Cardiac muscle cell (in vitro differentiated cells and primary cell): Measurements from ENCODE around the gene TBRG4. TPM values are rescaled to one million over a fixed set of nuclear protein-coding genes. Genes with fewer than 3 reads are reported as not detected.

Source experiments
- DNase-seq, 2 donors: peaks; one replicate each; pipeline versions ENCODE4 v3.0.0 to v3.0.0-alpha.2; 2010 to 2017; ENCODE audit warnings: low read depth in 1 of 2, low spot score in 1 of 2
- H3K27ac ChIP-seq: fragments of 200-600 bp; sonication (generic); 2 replicates; pipeline ENCODE4 v1.5.1; 2016
- H3K27me3 ChIP-seq: fragments of 200-600 bp; sonication (generic); 2 replicates; pipeline ENCODE4 v1.6.0; 2016; ENCODE audit warnings: control low read depth
- H3K36me3 ChIP-seq: fragments of 200-600 bp; sonication (generic); 2 replicates; pipeline ENCODE4 v1.5.1; 2016; ENCODE audit warnings: control low read depth
- H3K4me1 ChIP-seq: fragments of 200-600 bp; sonication (generic); 2 replicates; pipeline ENCODE4 v1.8.1; 2017; ENCODE audit warnings: low read depth, mild to moderate bottlenecking, mixed run types
- H3K4me3 ChIP-seq: fragments of 200-600 bp; sonication (generic); 2 replicates; pipeline ENCODE4 v1.5.1; 2016; ENCODE audit warnings: mild to moderate bottlenecking
- H3K9me3 ChIP-seq: fragments of 200-600 bp; sonication (generic); 2 replicates; pipeline ENCODE4 v1.5.1; 2017; ENCODE audit warnings: low read depth, mild to moderate bottlenecking, control low read depth
- CTCF ChIP-seq: IDR thresholded peaks from 2 replicates; pipeline ENCODE4 v1.5.1; 2012; ENCODE audit warnings: low read depth, mild to moderate bottlenecking, low read length
- polyA plus RNA-seq: library from polyadenylated mRNA; unstranded; fragments of >200 nt; fragmentation: Nextera tagmentation; extraction: Ambion mirVana; gene quantifications from 2 replicates; pipeline ENCODE4 v1.2.1, GENCODE V29; 2016
- total RNA-seq: library from RNA; depleted of rRNA; stranded (reverse); fragments of >200 nt; gene quantifications from 2 replicates; pipeline ENCODE4 v1.2.3, GENCODE V29; 2016

TBRG4 gene
- total and polyA plus RNA-seq, 2 experiments from 2014 or later, result 67.9 to 74.4 TPM

- Histone ChIP-seq H3K4me1 (no peaks in the 10 kb centered on the region), H3K4me3 (no peak overlapping the region), H3K9me3 (no peaks in the 10 kb centered on the region), H3K27ac (no peak overlapping the region), H3K36me3 (no peaks in the 10 kb centered on the region), H3K27me3 (no peaks in the 10 kb centered on the region)
- DNase-seq, result no peak
- no peak for TF ChIP-seq CTCF
These were observed 13.9 kb upstream of the TBRG4 start for GRCh38 chr7:45125193-45125904.

- Histone ChIP-seq H3K27ac (no peak overlapping the region), H3K4me3 (no peak overlapping the region), H3K4me1 (no peaks in the 10 kb centered on the region), H3K36me3 (no peaks in the 10 kb centered on the region), H3K27me3 (no peaks in the 10 kb centered on the region), H3K9me3 (no peaks in the 10 kb centered on the region)
- DNase-seq, result no peak
- no peak for TF ChIP-seq CTCF
These were observed 12.6 kb upstream of the TBRG4 start for GRCh38 chr7:45123913-45124710.

- Histone ChIP-seq H3K4me1 (no peaks in the 10 kb centered on the region), H3K4me3 (no peak overlapping the region)
These were observed 11.7 kb upstream of the TBRG4 start for GRCh38 chr7:45122975-45123860.

GRCh38 chr7:45119550-45119949 is 8.1 kb upstream of the TBRG4 start:
- H3K4me1 ChIP-seq, result no peaks in the 10 kb centered on the region
- H3K4me3 ChIP-seq, result no peak overlapping the region
- no peaks in the 10 kb centered on the region for H3K9me3 ChIP-seq
- TF ChIP-seq CTCF, result no peak
- no peak for DNase-seq
- H3K27ac ChIP-seq, result no peak overlapping the region
- H3K36me3 ChIP-seq, result no peaks in the 10 kb centered on the region
- H3K27me3 ChIP-seq, result peaks cover 31% of the 10 kb centered on the region

More at GRCh38 chr7:45122975-45123860, 11.7 kb upstream of the TBRG4 start:
- no peaks in the 10 kb centered on the region for H3K9me3 ChIP-seq
- H3K27me3 ChIP-seq, result no peaks in the 10 kb centered on the region
- no peak for TF ChIP-seq CTCF
- no peak for DNase-seq
- no peak overlapping the region for H3K27ac ChIP-seq
- H3K36me3 ChIP-seq, result no peaks in the 10 kb centered on the region

GRCh38 chr7:45118889-45119331 is 7.4 kb upstream of the TBRG4 start:
- TF ChIP-seq CTCF, result no peak
- Histone ChIP-seq H3K36me3 (no peaks in the 10 kb centered on the region), H3K27me3 (peaks cover 38% of the 10 kb centered on the region), H3K4me3 (no peak overlapping the region), H3K4me1 (no peaks in the 10 kb centered on the region), H3K9me3 (no peaks in the 10 kb centered on the region), H3K27ac (no peak overlapping the region)
- DNase-seq, result no peak
